Eye (tissue), 1 donor: Measurements from ENCODE around the gene METTL16.
"Not testable (repeated sequence)": the region's sequence is repeated elsewhere in the genome, so short reads cannot be mapped to it uniquely, and the experiment has no call there.

Experiments used
- DNase-seq: peaks from one replicate; pipeline ENCODE4 v3.0.0-alpha.2; 2015

Gene METTL16

GRCh38 chr17:2449486-2449885, 62.2 kb downstream of the METTL16 start:
- DNase-seq: peak; percentile 45

GRCh38 chr17:2447479-2447878, 64.2 kb downstream of the METTL16 start:
- not testable (repeated sequence) for DNase-seq

DNA sequence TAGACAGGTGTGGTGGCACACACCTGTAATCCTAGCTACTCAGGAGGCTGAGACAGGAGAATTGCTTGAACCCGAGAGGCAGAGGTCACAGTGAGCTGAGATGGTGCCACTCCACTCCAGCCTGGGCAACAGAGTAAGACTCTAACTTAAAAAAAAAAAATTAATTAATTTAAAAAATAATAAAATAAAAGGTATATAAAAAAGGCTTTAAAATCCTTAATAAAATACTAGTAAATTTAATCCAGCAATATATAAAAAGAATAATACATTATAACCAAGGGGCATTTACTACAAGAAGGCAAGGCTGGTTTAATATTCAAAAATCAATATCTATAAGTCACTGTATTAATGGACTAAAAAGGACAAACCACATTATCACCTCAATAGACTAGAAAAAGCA, 66.0 kb downstream of the METTL16 start:
- no peak for DNase-seq

GRCh38 chr17:2444382-2444781, 67.3 kb downstream of the METTL16 start:
- DNase-seq: no peak

DNA sequence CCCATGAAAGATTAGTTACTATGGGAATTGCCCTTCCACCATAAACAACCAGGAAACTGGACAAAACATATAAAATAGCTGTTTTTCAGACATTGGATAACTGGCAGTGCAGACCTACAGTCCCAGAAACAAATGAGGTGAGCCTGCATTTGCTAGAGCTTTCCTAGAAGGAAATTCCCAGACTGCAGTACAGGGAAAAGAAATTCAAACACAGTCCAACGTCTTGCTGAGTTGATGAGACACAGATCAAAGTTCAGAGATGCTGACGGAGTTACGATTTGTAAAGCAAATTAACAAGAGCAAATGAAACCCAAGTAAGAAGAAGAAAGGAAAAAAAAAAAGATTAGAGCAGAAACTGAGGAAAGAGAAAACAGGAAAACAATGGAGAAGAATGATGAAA, 69.5 kb downstream of the METTL16 start:
- DNase-seq: no peak

DNA sequence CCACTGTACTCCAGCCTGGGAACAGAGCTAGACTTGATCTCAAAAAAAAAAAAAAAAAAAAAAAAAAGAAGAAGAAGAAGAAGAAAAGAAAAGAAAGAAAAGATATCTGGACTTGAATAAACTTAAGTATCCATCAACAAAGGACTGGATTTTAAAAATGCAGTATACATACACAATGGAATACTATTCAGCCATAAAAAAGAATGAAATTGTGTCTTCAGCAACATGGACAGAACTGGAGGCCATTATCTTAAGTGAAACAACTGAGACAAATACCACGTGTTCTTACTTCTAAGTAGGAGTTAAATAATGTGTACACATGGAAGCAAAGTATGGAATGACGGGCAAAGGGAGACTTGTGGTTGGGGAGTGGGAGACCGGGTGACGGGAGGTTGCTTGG, 70.8 kb downstream of the METTL16 start:
- DNase-seq: no peak

DNA sequence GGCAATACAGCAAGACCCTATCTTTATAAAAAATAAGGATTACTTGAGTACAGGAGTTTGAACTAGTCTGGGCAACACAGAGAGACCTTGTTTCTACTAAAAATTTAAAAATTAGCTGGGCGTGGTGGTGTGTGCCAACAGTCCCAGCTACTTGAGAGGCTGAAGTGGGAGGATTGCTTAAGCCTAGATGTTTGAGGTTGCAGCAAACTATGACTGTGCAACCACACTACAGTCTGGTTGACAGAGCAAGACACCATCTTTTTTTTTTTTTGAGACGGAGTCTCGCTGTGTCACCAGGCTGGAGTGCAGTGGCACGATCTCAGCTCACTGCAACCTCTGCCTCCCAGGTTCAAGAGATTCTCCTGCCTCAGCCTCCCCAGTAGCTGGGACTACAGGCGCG, 71.7 kb downstream of the METTL16 start:
- not testable (repeated sequence) for DNase-seq

GRCh38 chr17:2438823-2439222, 72.9 kb downstream of the METTL16 start:
- DNase-seq: no peak

DNA sequence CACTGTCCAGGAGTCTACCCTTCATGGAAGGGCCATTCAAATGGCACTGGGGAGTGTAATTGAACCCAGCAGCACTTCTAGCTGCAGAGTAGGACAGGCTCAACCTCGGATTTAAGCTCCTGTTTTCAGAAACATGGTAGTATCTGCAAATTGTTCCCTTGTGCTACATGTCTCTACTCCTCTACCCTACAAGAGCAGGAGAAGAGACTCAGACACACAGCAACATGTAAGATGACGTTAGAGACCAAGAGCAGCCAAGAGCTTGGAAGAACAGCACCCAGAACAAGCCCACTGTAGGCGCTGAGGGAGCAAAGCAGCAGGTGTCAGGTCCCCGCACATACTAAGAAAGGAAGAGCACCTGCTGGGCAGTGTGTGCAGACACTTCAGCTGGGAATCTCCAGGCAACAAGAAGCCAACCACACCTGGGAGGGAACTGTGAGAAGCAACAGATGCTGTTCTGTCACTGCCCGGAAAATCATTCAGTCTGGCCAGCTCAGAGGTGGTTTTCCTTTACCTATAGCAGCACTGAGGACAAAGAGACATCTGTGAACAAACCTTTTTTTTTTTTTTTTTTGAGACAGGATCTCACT, 75.3 kb downstream of the METTL16 start:
- DNase-seq: no peak

DNA sequence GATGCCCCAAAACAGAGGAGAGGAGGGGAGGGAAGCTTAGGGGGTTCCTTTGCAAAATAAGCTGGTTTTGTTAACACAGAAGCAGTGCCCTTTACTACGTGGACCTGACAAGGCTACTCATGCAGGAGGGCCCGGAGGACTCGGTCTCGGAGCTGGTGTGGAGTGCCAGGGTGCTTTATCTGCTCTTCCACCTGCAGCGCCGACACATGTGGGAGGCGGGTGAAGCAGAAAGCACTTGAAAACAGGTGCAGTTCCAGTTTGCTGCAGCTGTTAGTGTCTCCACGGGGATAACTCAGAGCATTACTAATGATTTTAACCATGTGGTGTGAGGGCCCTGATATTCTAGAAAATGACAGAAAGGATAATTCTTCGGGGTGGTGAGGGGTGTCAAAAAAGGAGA, 75.8 kb downstream of the METTL16 start:
- DNase-seq: peak; percentile 75

DNA sequence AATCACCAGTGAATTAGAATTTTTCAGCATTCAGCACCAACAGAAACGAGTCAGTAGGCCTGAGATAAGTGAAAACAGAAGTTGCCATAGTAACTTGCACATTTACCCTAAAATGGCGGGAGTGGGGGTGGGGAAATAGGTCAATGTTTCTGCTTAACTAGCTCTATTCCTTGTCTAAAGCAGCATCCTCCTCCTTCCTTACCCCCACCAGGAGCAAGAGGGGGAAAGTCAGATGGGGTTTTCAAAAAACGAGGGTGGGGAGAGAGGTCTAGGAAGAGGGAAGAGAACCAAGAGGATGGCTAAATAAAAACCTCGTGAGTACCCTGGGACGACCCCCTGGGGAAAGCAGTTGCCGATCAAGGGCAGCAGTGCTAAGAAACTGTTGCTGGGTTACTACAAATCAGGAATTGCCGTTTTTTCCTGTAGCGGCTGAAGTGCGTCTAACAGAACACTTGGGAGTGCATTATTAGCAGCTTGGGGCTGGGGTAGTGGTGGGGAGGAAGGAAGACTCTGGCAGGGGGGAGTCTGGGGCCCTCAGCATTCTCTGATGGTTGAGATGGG, 76.4 kb downstream of the METTL16 start:
- DNase-seq: peak; percentile 96

- no peak for DNase-seq
Measured at GRCh38 chr17:2433696-2434095, 78.0 kb downstream of the METTL16 start.

DNA sequence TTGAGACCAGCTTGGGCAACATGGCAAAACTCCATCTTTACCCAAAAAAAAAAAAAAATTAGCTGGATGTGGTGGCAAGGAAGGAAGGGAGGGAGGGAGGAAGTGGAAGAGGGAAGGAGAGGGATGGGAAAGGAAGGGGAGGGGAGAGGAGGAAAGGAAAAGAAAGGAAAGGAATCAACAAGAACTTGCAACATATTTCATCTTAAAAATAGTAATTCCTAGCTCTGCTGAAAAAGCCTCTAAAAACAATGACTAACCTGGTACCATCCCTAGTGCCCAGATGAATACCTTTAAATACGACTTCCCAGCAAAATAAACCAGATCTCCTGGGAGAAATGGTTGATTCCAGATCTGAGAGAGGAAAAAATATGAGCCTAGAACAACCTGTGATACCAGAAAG, 83.8 kb downstream of the METTL16 start:
- no peak for DNase-seq

DNA sequence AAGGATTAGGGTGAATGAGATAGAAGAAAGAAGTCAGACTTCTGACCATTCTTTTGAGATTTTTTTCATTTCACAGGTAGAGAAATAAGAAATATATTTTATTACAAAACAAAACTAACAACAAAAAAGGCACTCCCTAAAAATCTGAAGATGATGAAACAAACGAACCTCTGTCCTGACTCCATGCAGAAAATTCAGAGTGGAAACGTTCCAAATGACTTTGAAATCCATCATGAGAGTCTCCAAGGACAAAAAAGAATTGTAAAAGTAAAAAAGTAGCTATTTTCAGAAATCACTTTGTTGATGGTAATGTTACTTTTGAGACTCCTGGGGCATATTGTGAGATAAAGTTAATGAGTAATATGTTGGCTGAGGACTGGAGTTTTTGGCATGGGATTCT, 84.5 kb downstream of the METTL16 start:
- DNase-seq: no peak

DNA sequence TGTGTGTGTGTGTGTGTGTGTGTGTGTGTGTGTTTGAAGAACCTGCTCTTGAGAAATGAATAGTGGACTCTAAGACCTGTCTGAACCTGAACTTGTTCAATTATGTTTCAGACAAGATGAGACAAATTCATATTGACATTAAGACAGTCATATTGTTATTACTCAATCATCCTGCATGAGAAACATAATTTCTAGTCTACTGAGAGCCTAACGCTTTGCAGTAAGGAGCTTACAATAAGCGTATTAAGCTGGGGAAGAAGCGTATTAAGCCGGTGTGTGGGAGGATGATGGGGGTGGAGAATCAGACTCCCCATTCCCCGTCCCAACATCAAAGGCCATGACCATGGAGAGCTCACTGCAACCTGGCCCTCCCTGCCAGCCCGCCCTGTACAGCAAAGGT, 88.4 kb downstream of the METTL16 start:
- peak; percentile 71 for DNase-seq

- peak; percentile 58 for DNase-seq
Measured at GRCh38 chr17:2421315-2422147, 90.2 kb downstream of the METTL16 start.

DNA sequence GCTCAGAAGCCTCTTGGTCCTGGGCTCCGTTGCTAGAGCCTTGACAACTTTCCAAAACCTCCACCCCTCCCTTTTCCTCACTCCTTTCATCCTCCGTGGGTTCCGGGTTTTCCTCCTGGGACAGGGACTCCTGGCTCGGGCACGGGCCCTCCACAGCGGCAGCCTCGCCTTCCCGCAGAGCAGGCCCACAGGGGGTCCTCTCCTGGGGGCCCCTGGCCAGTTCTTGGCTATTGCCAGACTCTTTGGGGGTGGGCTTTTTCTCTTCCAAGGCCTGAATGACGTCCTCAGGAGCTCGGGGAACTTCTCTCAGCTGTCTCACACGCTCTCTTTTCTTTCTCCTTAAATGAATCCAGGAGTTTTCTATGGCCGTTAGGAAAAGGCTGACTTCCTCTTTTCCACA, 91.5 kb downstream of the METTL16 start:
- DNase-seq: no peak

DNA sequence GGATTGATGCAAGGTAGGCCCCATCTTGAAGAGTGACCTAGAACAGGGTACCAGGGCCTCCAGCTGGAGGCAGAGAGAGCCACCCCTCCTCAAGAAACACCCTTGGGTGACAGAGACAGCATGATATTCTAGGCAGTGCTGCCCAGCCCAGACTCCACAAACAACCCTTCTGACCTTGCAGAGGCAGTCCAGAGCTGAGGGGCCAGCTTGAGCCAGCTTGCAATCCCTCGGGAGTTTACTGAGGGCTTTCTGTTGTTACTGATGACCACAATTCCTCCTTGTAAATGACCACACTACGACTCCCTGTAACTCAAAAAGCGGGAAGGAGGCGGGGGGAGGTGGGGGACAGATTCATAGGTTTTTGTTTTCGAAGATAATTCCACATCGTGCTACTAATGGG, 92.2 kb downstream of the METTL16 start:
- DNase-seq: no peak

GRCh38 chr17:2418572-2418971, 93.1 kb downstream of the METTL16 start:
- DNase-seq: no peak

DNA sequence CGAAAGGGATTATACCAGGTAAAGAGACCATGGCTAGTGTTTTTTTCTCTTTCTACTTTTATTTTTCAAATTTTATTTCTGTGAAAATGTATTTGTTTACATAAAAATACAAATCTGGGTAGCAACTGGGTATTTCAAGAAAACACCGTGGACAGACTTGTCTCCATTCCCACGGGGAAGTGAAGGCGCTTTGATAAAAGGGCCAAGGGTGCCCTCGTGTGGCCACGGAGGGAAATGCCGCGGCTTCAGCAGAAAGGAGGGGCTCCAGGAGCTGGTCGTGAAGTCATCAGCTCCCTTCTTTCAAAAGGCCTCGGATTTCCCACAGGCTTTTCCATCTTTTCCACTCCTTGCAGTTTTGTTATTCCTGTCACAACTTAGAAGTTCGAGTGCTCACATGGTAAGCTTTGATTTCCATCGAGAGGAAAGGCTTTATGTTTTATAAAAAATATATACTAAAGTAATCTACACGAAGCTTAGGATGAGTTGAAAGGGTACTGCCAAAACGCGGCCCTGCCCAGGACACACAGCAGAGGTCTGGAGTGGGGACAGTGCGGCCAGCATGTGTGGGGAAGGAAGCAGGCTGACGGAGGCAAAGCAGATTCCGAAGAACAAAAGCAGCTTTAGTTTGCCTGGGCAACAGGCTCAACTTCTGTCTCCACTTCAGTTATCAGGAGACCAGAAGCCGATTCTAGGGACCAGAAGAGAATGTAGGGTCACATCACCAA, 95.5 kb downstream of the METTL16 start:
- peak; percentile 97 for DNase-seq

GRCh38 chr17:2415081-2415480, 96.6 kb downstream of the METTL16 start:
- DNase-seq: no peak

- DNase-seq: no peak
Measured at GRCh38 chr17:2414446-2415064, 97.1 kb downstream of the METTL16 start.

DNA sequence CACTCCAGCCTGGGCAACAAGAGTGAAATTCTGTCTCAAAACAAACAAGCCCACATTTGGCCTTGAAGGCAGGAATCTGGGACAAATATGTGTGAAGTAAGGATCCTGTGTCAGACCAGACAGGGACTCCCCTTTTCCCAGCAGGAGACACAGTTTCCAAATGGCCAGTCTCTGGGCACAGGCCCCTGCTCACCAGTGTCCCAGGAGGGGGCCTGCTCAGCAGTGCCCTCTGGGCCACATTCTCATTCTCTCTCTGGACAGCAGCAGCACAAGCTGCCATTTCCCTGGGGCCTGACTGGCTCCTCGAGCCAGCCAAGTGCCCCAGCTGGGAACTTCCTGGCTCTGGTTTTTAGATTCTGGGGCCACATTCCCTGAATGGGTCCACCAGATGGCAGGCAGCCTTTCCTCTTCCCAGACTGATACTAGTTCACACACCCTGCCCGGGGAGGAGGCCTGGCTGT, 99.1 kb downstream of the METTL16 start:
- no peak for DNase-seq
